Right ventricle myocardium inferior (tissue), 1 donor: ENCODE measurements around the gene CDRT4. TPM values are rescaled to one million over a fixed set of nuclear protein-coding genes. Genes with fewer than 3 reads are reported as not detected.

Source experiments
- ATAC-seq: fragments of 200-7000 bp; cut with Tn5 transposase; one replicate; pipeline ENCODE4 v1.9.1; 2020; ENCODE audit warnings: mild to moderate bottlenecking, moderate library complexity
- DNase-seq: peaks from one replicate; pipeline ENCODE4 v3.0.0; 2021; ENCODE audit errors: missing footprints
- intact Hi-C: fragments of 100-400 bp; cut with DNase I; formaldehyde crosslinking; loops from one replicate; pipeline ENCODE4 v1.11.0; 2022
- total RNA-seq: library from RNA; stranded (reverse); fragmentation: NEBNext Ultra II Directional; extraction: Animal tissue kit (Norgen Biotek cat#: 25700); gene quantifications from one replicate; pipeline ENCODE4 v1.2.1, GENCODE V29; 2021
- donor health status: DM: no; HTN: yes; CAD: no; lungs with severe emphysema.

The CDRT4 gene
- total RNA-seq, 1 donor from 2014 or later, result 1.8 TPM

- intact Hi-C loops, result no loop called here
- ATAC-seq, result peak; percentile 37
- DNase-seq, result no peak
These were observed 29.6 kb upstream of the CDRT4 start for GRCh38 chr17:15496735-15497670.

- DNase-seq (no peak), ATAC-seq (no peak)
- intact Hi-C loops, result no loop called here
These were observed 27.4 kb upstream of the CDRT4 start for GRCh38 chr17:15494821-15495220.

DNA sequence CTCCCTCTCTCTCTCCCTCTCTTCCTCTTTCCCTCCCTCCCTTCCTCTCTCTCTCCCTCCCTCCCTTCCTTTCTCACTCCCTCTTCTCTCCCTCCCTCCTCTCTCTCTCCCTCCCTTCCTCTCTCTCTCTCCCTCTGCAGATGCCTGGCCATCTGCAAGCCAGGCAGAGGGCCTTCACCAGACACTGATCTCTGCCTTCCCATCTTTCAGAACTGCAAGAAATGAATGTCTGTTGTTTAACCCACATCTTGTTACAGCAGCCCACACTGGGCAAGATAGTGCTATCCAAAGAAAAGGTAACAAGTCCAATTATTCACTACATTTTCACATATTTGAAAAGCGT is 26.2 kb upstream of the CDRT4 start:
- intact Hi-C loops, result no loop called here
- DNase-seq (no peak), ATAC-seq (no peak)

- intact Hi-C loops, result no loop called here
- ATAC-seq, result no peak
- no peak for DNase-seq
These were observed 25.6 kb upstream of the CDRT4 start for GRCh38 chr17:15492791-15493692.

DNA sequence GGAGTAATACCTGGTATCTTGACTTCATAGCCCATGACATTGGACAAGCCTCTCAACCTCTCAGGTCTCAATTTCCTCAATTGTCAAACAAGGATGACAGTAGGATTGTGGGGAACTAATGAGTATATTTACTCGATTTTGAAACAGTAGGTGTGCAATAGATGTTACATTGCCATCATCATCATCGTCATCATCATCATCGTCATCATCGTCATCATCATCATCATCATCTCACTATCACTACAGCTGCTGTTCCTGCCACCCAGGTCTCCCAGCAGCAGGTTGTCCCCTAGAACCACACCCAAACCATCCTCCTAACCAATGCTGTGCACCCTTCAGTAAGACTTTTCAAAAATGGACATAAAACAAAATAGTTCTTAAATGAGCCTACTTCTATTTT is 24.8 kb upstream of the CDRT4 start:
- intact Hi-C loops, result no loop called here
- no peak for DNase-seq
- ATAC-seq, result no peak

GRCh38 chr17:15490634-15491261 is 23.3 kb upstream of the CDRT4 start:
- DNase-seq (peak; percentile 81), ATAC-seq (peak; percentile 94)
- intact Hi-C loops, result no loop called here

- ATAC-seq, result no peak
- no peak for DNase-seq
- intact Hi-C loops, result no loop called here
These were observed 21.1 kb upstream of the CDRT4 start for GRCh38 chr17:15488557-15488956.

DNA sequence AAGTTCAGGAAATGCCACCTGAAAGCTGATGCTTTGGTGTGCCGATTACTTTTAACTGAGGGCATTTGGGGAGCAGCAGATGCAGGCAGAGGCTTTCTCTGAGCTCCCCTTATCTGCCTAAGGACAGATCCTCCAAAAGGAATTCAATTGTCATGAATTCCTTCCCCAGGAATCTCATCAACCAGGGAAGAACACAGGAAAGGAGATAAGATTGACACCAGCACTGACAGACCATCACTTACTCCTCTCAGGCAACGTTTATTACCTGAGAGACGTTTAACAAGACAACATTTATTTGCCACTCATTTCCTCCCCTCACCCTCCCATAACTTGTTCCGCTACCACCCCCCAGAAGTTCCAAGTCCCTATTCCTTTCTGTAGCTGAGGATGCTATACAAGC is 17.6 kb upstream of the CDRT4 start:
- intact Hi-C loops, result no loop called here
- ATAC-seq (no peak), DNase-seq (no peak)

DNA sequence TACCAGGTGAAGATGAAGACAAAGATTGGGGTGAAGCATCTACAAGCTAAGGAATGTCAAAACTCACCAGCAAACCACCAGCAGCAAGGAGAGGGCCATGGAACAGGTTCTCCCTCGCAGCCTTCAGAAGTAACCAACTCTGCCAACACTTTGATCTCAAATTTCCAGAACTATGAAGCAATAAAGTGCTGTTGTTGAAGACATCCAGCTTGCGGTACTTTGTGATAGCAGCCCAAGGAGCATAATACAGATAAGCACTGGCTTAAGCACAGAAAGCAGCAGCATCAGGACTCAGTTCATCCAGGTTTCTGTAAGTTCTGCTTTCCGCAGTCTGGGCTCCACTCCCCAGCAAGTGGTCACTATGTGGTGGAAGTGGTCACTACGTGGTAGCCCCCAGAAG is 16.0 kb upstream of the CDRT4 start:
- no peak for ATAC-seq
- intact Hi-C loops, result no loop called here

DNA sequence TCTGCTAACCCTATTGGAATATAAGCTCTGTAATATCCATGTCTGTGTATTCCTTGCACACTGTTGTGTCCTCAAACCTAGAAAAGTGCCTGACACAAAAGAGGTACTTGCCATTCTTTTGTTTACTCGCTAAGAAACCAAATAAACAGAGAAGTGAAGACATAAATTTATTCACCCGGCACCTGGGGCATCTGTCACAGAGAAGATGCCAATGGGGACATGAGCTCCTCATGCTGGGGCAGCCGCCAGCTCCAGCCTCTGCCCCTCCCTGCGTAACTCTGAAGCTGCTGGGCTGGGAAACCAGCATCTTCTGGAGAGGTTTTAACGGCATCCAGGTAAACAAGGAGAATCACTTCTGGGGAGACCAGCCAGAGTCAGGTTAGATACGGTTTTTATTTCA is 15.1 kb upstream of the CDRT4 start:
- ATAC-seq (no peak), DNase-seq (no peak)
- intact Hi-C loops, result no loop called here

More for the DNA sequence above, 16.0 kb upstream of the CDRT4 start:
- DNase-seq, result no peak

- intact Hi-C loops, result no loop called here
- no peak for DNase-seq
- no peak for ATAC-seq
These were observed 14.1 kb upstream of the CDRT4 start for GRCh38 chr17:15481481-15481880.

DNA sequence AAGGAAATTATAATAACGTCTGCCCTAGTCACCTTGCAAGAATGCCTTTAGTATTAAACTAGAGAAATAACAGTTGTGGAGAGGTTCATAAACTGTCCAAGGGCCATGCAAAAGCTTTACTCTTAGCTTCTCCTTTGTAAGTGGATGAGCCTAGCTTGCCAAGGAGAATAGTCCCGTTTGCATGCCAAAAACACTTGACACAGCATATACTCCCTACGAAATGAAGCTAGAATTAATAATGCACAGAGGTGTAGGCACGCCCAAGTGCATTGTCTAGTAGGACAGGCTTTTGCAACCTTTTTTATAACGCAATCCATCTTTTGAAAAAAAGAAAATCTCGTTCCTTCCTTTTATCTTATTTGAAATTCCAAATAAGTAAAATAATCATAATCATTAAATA is 12.8 kb upstream of the CDRT4 start:
- ATAC-seq (no peak), DNase-seq (no peak)
- intact Hi-C loops, result no loop called here

DNA sequence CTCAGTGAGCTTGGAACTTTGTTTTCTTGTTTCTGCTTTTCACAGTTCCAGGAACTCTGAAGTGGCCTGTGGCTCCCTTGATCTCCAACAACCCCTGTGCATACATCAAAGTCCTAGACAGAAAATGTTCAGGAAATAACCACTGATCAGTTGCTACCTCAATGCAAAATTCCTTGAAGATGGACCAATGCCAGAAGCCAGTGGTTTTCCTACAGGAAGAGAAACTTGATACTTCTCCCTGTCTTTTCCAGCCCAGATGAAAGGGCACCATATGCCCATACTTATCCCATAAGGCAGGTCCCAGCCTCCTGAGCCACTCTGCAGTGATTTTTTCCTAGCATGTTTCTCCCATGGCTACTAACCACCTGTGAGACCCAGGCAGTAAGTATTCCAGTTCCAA is 12.3 kb upstream of the CDRT4 start:
- intact Hi-C loops, result no loop called here
- DNase-seq, result no peak
- ATAC-seq, result no peak

DNA sequence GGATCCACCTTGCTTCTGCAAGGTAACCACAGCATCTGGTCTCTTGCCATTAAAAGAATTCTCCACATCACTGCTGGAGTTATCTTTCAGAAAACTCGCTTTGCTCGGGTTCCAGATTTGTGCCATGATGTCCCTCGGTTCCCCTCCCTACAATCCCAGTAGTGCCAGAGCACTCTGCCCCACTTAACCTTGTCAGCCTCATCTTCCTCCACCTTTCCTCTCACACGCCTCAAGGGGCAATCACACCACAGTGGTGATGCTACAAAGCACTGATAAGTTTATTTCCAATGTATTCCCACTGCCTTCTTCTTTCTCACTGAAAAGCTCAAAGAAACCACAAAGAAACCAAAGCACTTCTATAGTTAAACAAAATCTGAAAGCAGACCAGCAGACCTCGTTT is 11.4 kb upstream of the CDRT4 start:
- ATAC-seq (no peak), DNase-seq (no peak)
- intact Hi-C loops, result no loop called here

GRCh38 chr17:15475631-15476354 is 8.4 kb upstream of the CDRT4 start:
- ATAC-seq (peak; percentile 88), DNase-seq (no peak)
- intact Hi-C loops, result no loop called here

- intact Hi-C loops, result no loop called here
- ATAC-seq (no peak), DNase-seq (no peak)
These were observed 5.5 kb upstream of the CDRT4 start for GRCh38 chr17:15472891-15473290.

DNA sequence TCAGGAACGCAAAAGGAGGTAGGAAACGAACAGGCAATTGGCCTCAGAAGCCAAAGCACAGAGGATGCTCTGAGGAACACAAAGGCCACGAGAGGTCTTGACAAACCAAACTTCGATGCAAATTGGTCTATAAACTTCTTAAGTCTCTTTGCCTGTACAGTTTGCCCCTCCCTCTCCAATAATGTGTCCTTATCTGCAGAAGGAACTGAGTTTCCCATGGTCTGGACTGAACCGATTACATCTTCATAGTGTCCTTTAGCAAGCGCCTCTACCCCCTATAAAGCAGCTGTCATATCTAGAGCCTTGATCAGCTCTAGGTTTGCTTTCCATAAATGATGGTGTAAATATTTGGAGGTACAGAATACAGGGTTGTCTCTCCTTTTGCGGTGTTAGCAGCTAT is 3.1 kb upstream of the CDRT4 start:
- intact Hi-C loops, result no loop called here
- DNase-seq, result no peak
- ATAC-seq, result no peak

GRCh38 chr17:15469260-15469659 is 1.8 kb upstream of the CDRT4 start:
- intact Hi-C loops, result no loop called here
- DNase-seq (no peak), ATAC-seq (peak; percentile 36)

DNA sequence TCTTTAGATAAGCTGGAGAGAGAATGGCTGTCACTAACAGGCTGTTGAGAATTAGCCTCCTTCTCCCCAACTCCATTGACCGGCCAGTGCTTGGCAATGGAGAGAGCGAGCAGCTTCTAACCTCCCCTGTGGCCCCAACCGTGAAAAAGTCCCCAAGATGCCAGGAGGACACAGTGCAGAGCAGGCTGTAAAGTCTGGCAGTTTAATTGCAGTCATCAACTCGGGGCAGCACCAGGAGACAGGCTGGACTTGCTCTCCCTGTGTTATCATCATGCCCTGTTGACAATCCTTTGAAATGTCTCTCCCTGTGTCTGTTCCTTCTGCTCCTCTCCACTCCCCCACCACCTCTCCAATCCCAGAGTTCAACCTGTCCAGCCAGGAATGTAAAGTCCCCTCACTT is 705 bp upstream of the CDRT4 start:
- intact Hi-C loops, result no loop called here
- ATAC-seq (peak; percentile 19), DNase-seq (no peak)
